ENCODE measurements around the gene HACE1. TPM values are rescaled to one million over a fixed set of nuclear protein-coding genes. Genes with fewer than 3 reads are reported as not detected.
"Not testable (repeated sequence)": the region's sequence is repeated elsewhere in the genome, so short reads cannot be mapped to it uniquely, and the experiment has no call there.

Gene HACE1
- total RNA-seq, 1 donor, result 9.3 TPM

- H3K9me3 ChIP-seq (ENCODE audit: low read depth, low read length), result no peaks in the 10 kb centered on the region
- no peaks in the 10 kb centered on the region for H3K27me3 ChIP-seq (ENCODE audit: insufficient read depth, low read length)
- no peaks in the 10 kb centered on the region for H3K4me1 ChIP-seq (ENCODE audit: insufficient read depth, low read length)
These were observed 64.4 kb downstream of the HACE1 start for GRCh38 chr6:104795363-104795762.

GRCh38 chr6:104789770-104790190 lies 69.9 kb downstream of the HACE1 start:
- Histone ChIP-seq H3K4me3 (ENCODE audit: low read length) (no peak overlapping the region), H3K9me3 (ENCODE audit: low read depth, low read length) (no peaks in the 10 kb centered on the region), H3K4me1 (ENCODE audit: insufficient read depth, low read length) (no peaks in the 10 kb centered on the region), H3K27me3 (ENCODE audit: insufficient read depth, low read length) (no peaks in the 10 kb centered on the region)

More at GRCh38 chr6:104795363-104795762, 64.4 kb downstream of the HACE1 start:
- no peak overlapping the region for H3K4me3 ChIP-seq (ENCODE audit: low read length)

GRCh38 chr6:104788400-104788799 lies 71.3 kb downstream of the HACE1 start:
- no peaks in the 10 kb centered on the region for H3K4me1 ChIP-seq (ENCODE audit: insufficient read depth, low read length)
- no peak overlapping the region for H3K4me3 ChIP-seq (ENCODE audit: low read length)
- H3K9me3 ChIP-seq (ENCODE audit: low read depth, low read length), result no peaks in the 10 kb centered on the region
- H3K27me3 ChIP-seq (ENCODE audit: insufficient read depth, low read length), result no peaks in the 10 kb centered on the region

GRCh38 chr6:104787305-104787704 lies 72.4 kb downstream of the HACE1 start:
- no peaks in the 10 kb centered on the region for H3K9me3 ChIP-seq (ENCODE audit: low read depth, low read length)
- H3K27me3 ChIP-seq (ENCODE audit: insufficient read depth, low read length), result no peaks in the 10 kb centered on the region
- no peak overlapping the region for H3K4me3 ChIP-seq (ENCODE audit: low read length)
- no peaks in the 10 kb centered on the region for H3K4me1 ChIP-seq (ENCODE audit: insufficient read depth, low read length)

- H3K27me3 ChIP-seq (ENCODE audit: insufficient read depth, low read length), result no peaks in the 10 kb centered on the region
These were observed 74.8 kb downstream of the HACE1 start for GRCh38 chr6:104784884-104785283.

GRCh38 chr6:104771258-104771832 lies 88.4 kb downstream of the HACE1 start:
- Histone ChIP-seq H3K9me3 (ENCODE audit: low read depth, low read length) (no peaks in the 10 kb centered on the region), H3K4me1 (ENCODE audit: insufficient read depth, low read length) (peaks cover 5% of the 10 kb centered on the region), H3K27me3 (ENCODE audit: insufficient read depth, low read length) (no peaks in the 10 kb centered on the region), H3K4me3 (ENCODE audit: low read length) (no peak overlapping the region)

More at GRCh38 chr6:104784884-104785283, 74.8 kb downstream of the HACE1 start:
- H3K4me3 ChIP-seq (ENCODE audit: low read length), result no peak overlapping the region
- no peaks in the 10 kb centered on the region for H3K9me3 ChIP-seq (ENCODE audit: low read depth, low read length)
- H3K4me1 ChIP-seq (ENCODE audit: insufficient read depth, low read length), result no peaks in the 10 kb centered on the region

GRCh38 chr6:104768906-104769305 lies 90.8 kb downstream of the HACE1 start:
- H3K9me3 ChIP-seq (ENCODE audit: low read depth, low read length), result no peaks in the 10 kb centered on the region
- peaks cover 5% of the 10 kb centered on the region for H3K4me1 ChIP-seq (ENCODE audit: insufficient read depth, low read length)
- no peaks in the 10 kb centered on the region for H3K27me3 ChIP-seq (ENCODE audit: insufficient read depth, low read length)
- no peak overlapping the region for H3K4me3 ChIP-seq (ENCODE audit: low read length)

- Histone ChIP-seq H3K9me3 (ENCODE audit: low read depth, low read length) (no peaks in the 10 kb centered on the region), H3K4me1 (ENCODE audit: insufficient read depth, low read length) (no peaks in the 10 kb centered on the region), H3K4me3 (ENCODE audit: low read length) (no peak overlapping the region), H3K27me3 (ENCODE audit: insufficient read depth, low read length) (no peaks in the 10 kb centered on the region)
These were observed 93.1 kb downstream of the HACE1 start for GRCh38 chr6:104766595-104766994.

GRCh38 chr6:104754788-104755409 lies 104.8 kb downstream of the HACE1 start:
- no peaks in the 10 kb centered on the region for H3K4me1 ChIP-seq (ENCODE audit: insufficient read depth, low read length)
- peaks cover 17% of the 10 kb centered on the region for H3K9me3 ChIP-seq (ENCODE audit: low read depth, low read length)
- no peaks in the 10 kb centered on the region for H3K27me3 ChIP-seq (ENCODE audit: insufficient read depth, low read length)
- no peak overlapping the region for H3K4me3 ChIP-seq (ENCODE audit: low read length)

GRCh38 chr6:104753251-104753650 lies 106.5 kb downstream of the HACE1 start:
- Histone ChIP-seq H3K27me3 (ENCODE audit: insufficient read depth, low read length) (no peaks in the 10 kb centered on the region), H3K9me3 (ENCODE audit: low read depth, low read length) (peaks cover 17% of the 10 kb centered on the region), H3K4me1 (ENCODE audit: insufficient read depth, low read length) (no peaks in the 10 kb centered on the region), H3K4me3 (ENCODE audit: low read length) (no peak overlapping the region)

- H3K4me3 ChIP-seq (ENCODE audit: low read length), result no peak overlapping the region
- H3K4me1 ChIP-seq (ENCODE audit: insufficient read depth, low read length), result no peaks in the 10 kb centered on the region
- no peaks in the 10 kb centered on the region for H3K27me3 ChIP-seq (ENCODE audit: insufficient read depth, low read length)
- H3K9me3 ChIP-seq (ENCODE audit: low read depth, low read length), result peaks cover 15% of the 10 kb centered on the region
These were observed 109.3 kb downstream of the HACE1 start for GRCh38 chr6:104750449-104750848.

- H3K4me1 ChIP-seq (ENCODE audit: insufficient read depth, low read length); H3K9me3 ChIP-seq (ENCODE audit: low read depth, low read length); H3K4me3 ChIP-seq (ENCODE audit: low read length); H3K27me3 ChIP-seq (ENCODE audit: insufficient read depth, low read length): not testable (repeated sequence)
These were observed 120.6 kb downstream of the HACE1 start for GRCh38 chr6:104739124-104739523.

- H3K9me3 ChIP-seq (ENCODE audit: low read depth, low read length); H3K27me3 ChIP-seq (ENCODE audit: insufficient read depth, low read length); H3K4me1 ChIP-seq (ENCODE audit: insufficient read depth, low read length); H3K4me3 ChIP-seq (ENCODE audit: low read length): not testable (repeated sequence)
These were observed 122.2 kb downstream of the HACE1 start for GRCh38 chr6:104737567-104737966.

GRCh38 chr6:104736545-104736944 lies 123.2 kb downstream of the HACE1 start:
- H3K4me1 ChIP-seq (ENCODE audit: insufficient read depth, low read length), result no peaks in the 10 kb centered on the region
- H3K4me3 ChIP-seq (ENCODE audit: low read length), result no peak overlapping the region
- H3K9me3 ChIP-seq (ENCODE audit: low read depth, low read length), result no peaks in the 10 kb centered on the region
- H3K27me3 ChIP-seq (ENCODE audit: insufficient read depth, low read length), result no peaks in the 10 kb centered on the region

GRCh38 chr6:104730450-104730849 lies 129.3 kb downstream of the HACE1 start:
- Histone ChIP-seq H3K27me3 (ENCODE audit: insufficient read depth, low read length) (no peaks in the 10 kb centered on the region), H3K9me3 (ENCODE audit: low read depth, low read length) (no peaks in the 10 kb centered on the region), H3K4me1 (ENCODE audit: insufficient read depth, low read length) (no peaks in the 10 kb centered on the region), H3K4me3 (ENCODE audit: low read length) (no peak overlapping the region)

- H3K9me3 ChIP-seq (ENCODE audit: low read depth, low read length), result no peaks in the 10 kb centered on the region
These were observed 130.3 kb downstream of the HACE1 start for GRCh38 chr6:104729433-104729832.

More at GRCh38 chr6:104729433-104729832, 130.3 kb downstream of the HACE1 start:
- H3K4me3 ChIP-seq (ENCODE audit: low read length), result no peak overlapping the region
- no peaks in the 10 kb centered on the region for H3K27me3 ChIP-seq (ENCODE audit: insufficient read depth, low read length)
- H3K4me1 ChIP-seq (ENCODE audit: insufficient read depth, low read length), result no peaks in the 10 kb centered on the region
